Chondrocyte (in vitro differentiated cells): Measurements from ENCODE around the gene TBX1. TPM values are rescaled to one million over a fixed set of nuclear protein-coding genes. Genes with fewer than 3 reads are reported as not detected.
A peak's percentile ranks its signal among the peaks of the same experiment; 100 is the strongest.

ENCODE experiments used
- DNase-seq: peaks from one replicate; pipeline ENCODE4 v3.0.0; 2021; ENCODE audit warnings: mixed read lengths, low spot score
- H3K27ac Mint-ChIP-seq: one replicate; pipeline ENCODE4 v1.8.0; 2021; ENCODE audit warnings: mild to moderate bottlenecking, moderate library complexity, mixed read lengths; ENCODE audit not compliant: unreplicated experiment
- H3K27me3 Mint-ChIP-seq: 2 replicates; pipeline ENCODE4 v1.8.0; 2021; ENCODE audit warnings: low read depth, mixed read lengths
- H3K36me3 Mint-ChIP-seq: 2 replicates; pipeline ENCODE4 v1.8.0; 2021; ENCODE audit warnings: low read depth, mixed read lengths
- H3K4me1 Mint-ChIP-seq: 2 replicates; pipeline ENCODE4 v1.8.0; 2021; ENCODE audit warnings: low read depth, mild to moderate bottlenecking, mixed read lengths
- H3K4me3 Mint-ChIP-seq: one replicate; pipeline ENCODE4 v1.8.0; 2021; ENCODE audit warnings: mild to moderate bottlenecking, moderate library complexity, mixed read lengths; ENCODE audit not compliant: unreplicated experiment
- H3K9me3 Mint-ChIP-seq: 2 replicates; pipeline ENCODE4 v1.8.0; 2021; ENCODE audit warnings: low read depth, mixed read lengths
- CTCF ChIP-seq: fragments of 200-600 bp; sonication (generic); IDR thresholded peaks from 2 replicates; pipeline ENCODE4 v1.5.0; 2021; ENCODE audit warnings: antibody characterized with exemption, mild to moderate bottlenecking, moderate library complexity
- total RNA-seq: library from RNA; stranded (reverse); gene quantifications from 3 replicates; pipeline ENCODE4 v1.2.1, GENCODE V29; 2021

Gene TBX1
- total RNA-seq, 1 donor from 2014 or later, result not detected

DNA sequence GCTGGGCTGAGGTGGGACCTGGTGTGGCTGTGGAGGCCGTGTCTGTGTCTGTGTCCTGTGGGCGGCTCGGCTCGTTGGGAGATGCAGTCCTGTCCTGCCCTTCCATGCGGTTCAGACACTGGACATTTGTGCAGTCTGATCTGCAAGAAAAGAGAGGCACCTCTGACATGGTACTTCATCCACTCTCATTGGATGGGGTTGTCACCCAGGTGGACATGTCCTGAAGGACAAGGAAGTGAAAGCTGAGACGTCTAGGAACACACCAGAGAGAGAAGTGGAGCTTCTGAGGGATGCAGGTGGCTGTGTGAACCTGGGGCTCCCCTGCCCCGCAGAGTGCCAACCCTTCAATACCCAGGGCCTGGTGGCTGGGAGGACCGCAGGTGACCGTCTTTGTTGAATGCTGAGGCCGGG, 18.4 kb downstream of the TBX1 start:
- Mint-ChIP-seq H3K4me1 (peaks cover 5% of the 10 kb centered on the region), H3K36me3 (peaks cover 2% of the 10 kb centered on the region), H3K27me3 (peaks cover 9% of the 10 kb centered on the region)

DNA sequence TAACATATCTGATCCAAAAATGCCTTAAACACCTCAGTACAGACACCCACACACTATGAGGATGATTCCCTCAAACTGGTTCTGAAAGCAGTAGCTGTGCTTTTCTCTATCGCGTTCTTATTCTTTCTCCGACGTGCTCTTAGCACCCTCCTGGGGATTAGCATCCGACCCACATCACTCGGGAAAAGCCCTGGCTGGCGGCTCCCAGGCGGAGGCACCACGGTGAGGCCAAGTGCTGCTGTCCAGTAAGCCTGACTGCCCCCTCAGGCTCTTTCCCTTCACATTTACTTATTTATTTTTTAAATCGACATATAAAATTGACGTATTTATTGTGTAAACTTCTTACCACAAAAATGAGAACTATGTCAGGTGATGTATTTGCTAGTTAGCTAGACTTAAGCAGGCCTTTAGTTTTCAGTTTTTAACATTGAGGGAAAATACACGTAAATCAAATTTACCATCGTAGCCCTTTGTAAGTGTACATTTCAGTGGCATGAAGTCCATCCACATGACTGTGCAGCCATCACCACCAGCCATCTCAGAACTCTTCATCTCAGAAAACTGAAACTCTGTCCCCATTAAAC, 19.2 kb downstream of the TBX1 start:
- DNase-seq, result no peak
- peaks cover 5% of the 10 kb centered on the region for H3K4me1 Mint-ChIP-seq
- H3K27ac Mint-ChIP-seq, result no peak overlapping the region
- H3K4me3 Mint-ChIP-seq, result no peak overlapping the region
- H3K27me3 Mint-ChIP-seq, result peaks cover 3% of the 10 kb centered on the region
- TF ChIP-seq CTCF, result no peak
- peaks cover 4% of the 10 kb centered on the region for H3K9me3 Mint-ChIP-seq
- H3K36me3 Mint-ChIP-seq, result peaks cover 2% of the 10 kb centered on the region

More for the DNA sequence above, 18.4 kb downstream of the TBX1 start:
- TF ChIP-seq CTCF, result no peak
- DNase-seq, result no peak
- H3K4me3 Mint-ChIP-seq, result no peak overlapping the region
- H3K9me3 Mint-ChIP-seq, result peaks cover 4% of the 10 kb centered on the region
- H3K27ac Mint-ChIP-seq, result no peak overlapping the region

DNA sequence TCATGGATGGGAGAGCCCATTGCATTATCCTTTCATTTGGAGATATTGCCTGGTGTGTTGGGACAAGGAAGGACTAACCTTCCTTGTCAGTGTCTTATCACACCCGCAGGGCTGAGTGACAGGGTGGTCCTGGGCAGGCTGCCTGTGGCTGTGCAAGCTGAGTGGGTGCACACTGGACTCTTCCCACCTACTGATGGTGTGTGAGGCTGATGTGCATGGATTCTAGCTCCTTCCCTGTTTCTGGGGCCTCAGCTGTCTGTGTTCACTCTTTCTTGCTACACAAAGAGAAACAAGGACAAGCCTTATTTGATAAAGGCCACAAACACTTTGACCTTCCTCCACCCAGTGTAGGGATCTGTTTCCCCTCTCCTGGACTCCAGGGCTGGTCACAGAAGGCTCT, 22.0 kb downstream of the TBX1 start:
- Mint-ChIP-seq H3K27me3 (peaks cover 3% of the 10 kb centered on the region), H3K27ac (no peak overlapping the region), H3K4me3 (no peak overlapping the region), H3K9me3 (peaks cover 4% of the 10 kb centered on the region), H3K36me3 (peaks cover 3% of the 10 kb centered on the region), H3K4me1 (peaks cover 5% of the 10 kb centered on the region)
- TF ChIP-seq CTCF, result no peak
- DNase-seq, result no peak

DNA sequence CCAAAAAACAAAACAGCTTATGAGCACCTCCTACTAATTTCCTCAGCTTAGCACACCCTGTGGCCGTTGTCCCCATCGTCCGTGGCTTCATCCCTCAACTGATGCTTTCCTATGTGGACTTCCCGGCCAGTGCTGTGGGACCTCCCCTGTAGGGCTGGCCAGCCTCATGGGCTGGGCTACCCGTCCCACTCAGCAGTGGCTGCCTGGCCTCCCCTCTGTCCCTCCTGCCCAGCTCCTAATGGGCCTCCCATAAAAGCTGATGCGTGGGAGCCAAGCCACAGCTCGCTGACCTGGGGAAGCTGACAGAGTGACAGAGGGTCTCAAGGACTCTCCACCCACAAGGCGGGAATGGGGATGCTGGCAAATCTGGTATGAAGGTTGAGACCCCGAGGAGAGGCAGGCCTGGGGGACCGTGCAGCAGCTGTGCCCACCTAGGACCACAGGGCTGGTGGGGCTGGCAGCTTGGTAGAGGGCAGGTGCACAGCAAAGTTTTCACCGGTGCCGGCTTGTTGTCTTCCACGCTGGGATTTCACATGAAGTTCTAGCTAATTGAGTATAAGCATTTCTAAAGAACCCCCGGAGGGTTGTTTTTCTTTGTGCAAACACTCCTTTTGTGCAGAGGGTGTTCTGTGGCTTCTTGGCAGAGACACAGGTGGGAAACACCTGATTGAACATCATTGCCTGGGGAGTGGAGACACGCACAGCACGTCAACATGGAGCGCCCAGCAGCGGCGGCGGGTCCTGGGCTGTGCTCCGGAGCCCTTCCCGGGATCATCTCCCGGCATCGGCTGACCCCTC, 23.2 kb downstream of the TBX1 start:
- no peak overlapping the region for H3K4me3 Mint-ChIP-seq
- peaks cover 3% of the 10 kb centered on the region for H3K36me3 Mint-ChIP-seq
- TF ChIP-seq CTCF, result no peak
- no peak overlapping the region for H3K27ac Mint-ChIP-seq
- H3K27me3 Mint-ChIP-seq, result peaks cover 3% of the 10 kb centered on the region
- no peak for DNase-seq
- peaks cover 4% of the 10 kb centered on the region for H3K9me3 Mint-ChIP-seq
- H3K4me1 Mint-ChIP-seq, result peaks cover 5% of the 10 kb centered on the region

- Mint-ChIP-seq H3K36me3 (peaks cover 3% of the 10 kb centered on the region), H3K4me3 (no peak overlapping the region), H3K27ac (no peak overlapping the region), H3K27me3 (no peaks in the 10 kb centered on the region), H3K9me3 (peaks cover 4% of the 10 kb centered on the region), H3K4me1 (peaks cover 5% of the 10 kb centered on the region)
- peak; percentile 85 for DNase-seq
- TF ChIP-seq CTCF, result no peak
Observed at GRCh38 chr22:19784384-19785175, 24.0 kb downstream of the TBX1 start.
